MCF 10A (cell line): ENCODE data around the gene SNRNP70. TPM values are rescaled to one million over a fixed set of nuclear protein-coding genes. Genes with fewer than 3 reads are reported as not detected.

Source experiments
- BruUV-seq: library from RNA; stranded (reverse); fragments of 400-500 nt; replicated peaks from 2 replicates; lab custom pipeline; 2021; lab: Mats Ljungman, UMichigan
- CTCF ChIA-PET: fragments of 300-600 bp; sonication (Branson Sonifier 250); formaldehyde crosslinking; extraction: SDS; loops from one replicate; lab custom pipeline; 2021; ENCODE audit warnings: antibody characterized with exemption, inconsistent platforms; lab: Yijun Ruan, JAX
- POLR2A ChIA-PET: fragments of 300-600, 350-650 bp; sonication (Branson Sonifier 250); formaldehyde crosslinking; extraction: SDS; loops from one replicate; lab custom pipeline; 2020; ENCODE audit warnings: antibody characterized with exemption, inconsistent platforms; lab: Yijun Ruan, JAX
- DNase-seq: peaks from one replicate; pipeline ENCODE4 v3.0.0-alpha.2; 2018; ENCODE audit not compliant: unreplicated experiment
- H3K27ac Mint-ChIP-seq: one replicate; pipeline ENCODE4 v1.8.0; 2022; ENCODE audit warnings: mild to moderate bottlenecking, low read depth, mixed read lengths; ENCODE audit not compliant: unreplicated experiment
- H3K27me3 Mint-ChIP-seq: one replicate; pipeline ENCODE4 v1.8.0; 2022; ENCODE audit warnings: mixed read lengths; ENCODE audit not compliant: insufficient read depth, unreplicated experiment
- H3K36me3 Mint-ChIP-seq: one replicate; pipeline ENCODE4 v1.8.0; 2022; ENCODE audit warnings: mild to moderate bottlenecking, moderate library complexity, mixed read lengths; ENCODE audit not compliant: insufficient read depth, unreplicated experiment
- H3K4me1 Mint-ChIP-seq: one replicate; pipeline ENCODE4 v1.8.0; 2022; ENCODE audit warnings: mixed read lengths; ENCODE audit not compliant: insufficient read depth, unreplicated experiment
- H3K4me3 Mint-ChIP-seq: one replicate; pipeline ENCODE4 v1.8.0; 2022; ENCODE audit warnings: mild to moderate bottlenecking, moderate library complexity, mixed read lengths; ENCODE audit not compliant: unreplicated experiment
- H3K9me3 Mint-ChIP-seq: one replicate; pipeline ENCODE4 v1.8.0; 2022; ENCODE audit warnings: mixed read lengths; ENCODE audit not compliant: unreplicated experiment
- CTCF ChIP-seq: fragments of 200-600 bp; IDR thresholded peaks from one replicate; pipeline ENCODE4 v1.8.0; 2022; ENCODE audit warnings: antibody characterized with exemption, mild to moderate bottlenecking; ENCODE audit not compliant: unreplicated experiment
- intact Hi-C: fragments of 100-400 bp; cut with micrococcal nuclease; formaldehyde crosslinking; loops from 2 replicates; pipeline ENCODE4 v1.14.1; 2022
- total RNA-seq: library from RNA; stranded (reverse); gene quantifications from 2 replicates; pipeline ENCODE4 v1.2.3, GENCODE V29; 2022

The SNRNP70 gene
- total RNA-seq, 1 experiment from 2014 or later: 199 TPM

DNA sequence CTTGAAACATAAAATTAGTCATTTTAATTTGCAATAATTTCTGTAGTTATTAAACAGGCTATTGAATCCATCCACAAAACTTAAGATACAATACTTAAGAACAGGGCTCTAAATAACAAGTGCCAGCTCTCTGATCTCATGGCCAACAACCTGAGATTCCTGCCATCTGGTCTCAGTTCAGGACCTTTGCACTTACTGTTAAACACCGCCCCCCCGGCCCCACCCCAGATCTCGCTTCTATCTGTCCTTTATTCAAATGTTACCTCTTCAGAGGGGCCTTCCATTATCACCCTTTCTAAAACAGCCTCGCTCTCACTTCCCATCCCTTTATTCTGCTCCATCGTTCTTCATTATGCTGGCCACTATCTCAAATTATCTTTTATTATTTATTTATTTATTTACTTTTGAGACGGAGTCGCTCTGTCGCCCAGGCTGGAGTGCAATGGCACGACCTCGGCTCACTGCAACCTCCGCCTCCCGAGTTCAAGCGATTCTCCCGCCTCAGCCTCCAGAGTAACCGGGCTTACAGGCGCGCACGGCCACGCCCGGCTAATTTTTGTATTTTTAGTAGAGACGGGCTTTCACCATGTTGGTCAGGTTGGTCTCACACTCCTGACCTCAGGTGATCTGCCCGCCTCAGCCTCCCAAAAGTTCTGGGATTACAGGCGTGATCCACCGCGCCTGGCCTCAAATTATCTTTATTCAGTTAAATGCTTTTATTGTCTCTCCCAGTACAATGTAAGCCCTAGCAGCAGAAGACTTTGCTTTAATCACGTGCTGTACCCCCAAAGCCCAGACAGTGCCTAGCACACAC, 838 bp upstream of the SNRNP70 start:
- BruUV-seq: no TSS peak
- Mint-ChIP-seq H3K9me3 (no peaks in the 10 kb centered on the region), H3K4me3 (peak overlapping the region; percentile 97), H3K4me1 (peaks cover 17% of the 10 kb centered on the region), H3K27me3 (no peaks in the 10 kb centered on the region), H3K36me3 (peaks cover 24% of the 10 kb centered on the region), H3K27ac (peak overlapping the region; percentile 95)
- intact Hi-C loops: no loop called here
- POLR2A ChIA-PET: interaction anchor here (0.7 to 1.0 kb wide), 3 partner anchors 11 to 465 kb away, joined by 3 to 4 read pairs (median 3); partner anchors contain the start of gene SPHK2
- TF ChIP-seq CTCF: no peak
- CTCF ChIA-PET: interaction anchor here (1.4 to 2.0 kb wide), 2 partner anchors 10 to 13 kb away, joined by 4 to 8 read pairs; no protein-coding TSS in a partner anchor
- no peak for DNase-seq

GRCh38 chr19:49085868-49086232, 599 bp downstream of the SNRNP70 start:
- no peak for DNase-seq
- Mint-ChIP-seq H3K9me3 (no peaks in the 10 kb centered on the region), H3K4me1 (peaks cover 17% of the 10 kb centered on the region), H3K36me3 (peaks cover 39% of the 10 kb centered on the region), H3K27me3 (no peaks in the 10 kb centered on the region), H3K27ac (peak overlapping the region; percentile 95), H3K4me3 (peak overlapping the region; percentile 97)
- ChIA-PET CTCF (interaction anchor here (0.6 to 3.9 kb wide), 6 partner anchors 13 to 581 kb away, joined by 3 to 28 read pairs (median 4); no protein-coding TSS in a partner anchor), POLR2A (interaction anchor here (0.6 to 2.4 kb wide), 7 partner anchors 12 to 113 kb away, joined by 3 to 8 read pairs (median 5); partner anchors contain the start of genes GYS1 and LIN7B)
- intact Hi-C loops: no loop called here
- TF ChIP-seq CTCF: no peak
- BruUV-seq: no TSS peak

- Mint-ChIP-seq H3K27ac (peak overlapping the region; percentile 95), H3K36me3 (peaks cover 43% of the 10 kb centered on the region), H3K4me1 (peaks cover 17% of the 10 kb centered on the region), H3K27me3 (no peaks in the 10 kb centered on the region), H3K9me3 (no peaks in the 10 kb centered on the region), H3K4me3 (peak overlapping the region; percentile 97)
- no peak for TF ChIP-seq CTCF
- CTCF ChIA-PET: interaction anchor here (0.6 to 3.9 kb wide), 9 partner anchors 12 to 870 kb away, joined by 3 to 28 read pairs (median 3); no protein-coding TSS in a partner anchor
- POLR2A ChIA-PET: interaction anchor here (0.6 to 2.4 kb wide), 9 partner anchors 12 to 494 kb away, joined by 3 to 8 read pairs (median 4); partner anchors contain the start of genes GYS1, LIN7B and NOSIP
- BruUV-seq: no TSS peak
- intact Hi-C loops: no loop called here
- no peak for DNase-seq
These were observed 1.0 kb downstream of the SNRNP70 start for GRCh38 chr19:49086296-49086695.

DNA sequence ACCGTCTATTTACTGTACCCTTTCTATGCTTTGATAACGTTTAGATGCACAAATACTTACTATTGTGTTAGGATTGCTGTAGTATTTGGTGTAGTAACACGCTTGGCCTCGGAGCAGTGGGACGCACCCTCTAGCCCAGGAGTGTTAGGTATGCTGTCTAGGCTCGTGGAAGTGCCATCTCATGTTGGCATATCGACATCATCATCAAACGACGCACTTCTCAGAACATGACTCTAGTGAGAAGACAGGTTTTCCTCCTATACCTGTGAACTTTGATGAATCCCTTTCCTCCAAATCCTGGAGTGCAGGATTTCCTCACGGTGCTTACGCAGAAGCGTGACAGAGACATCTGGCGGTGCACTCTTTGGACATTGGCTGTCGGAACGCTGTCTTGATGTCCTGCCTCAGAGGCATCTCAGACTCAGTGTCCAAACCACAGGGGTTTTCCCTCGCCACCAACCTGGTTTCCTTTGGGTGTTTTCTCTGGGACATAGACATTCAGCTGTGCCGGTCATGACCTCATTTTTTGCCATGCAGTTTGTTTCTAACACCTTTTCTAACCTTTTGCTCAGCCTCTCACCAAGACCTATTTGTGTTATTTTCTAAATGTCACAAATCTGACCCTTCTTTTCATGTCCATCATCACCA, 6.3 kb downstream of the SNRNP70 start:
- no peak for TF ChIP-seq CTCF
- no peak overlapping the region for H3K27ac Mint-ChIP-seq
- intact Hi-C loops: no loop called here

More for the DNA sequence above, 6.3 kb downstream of the SNRNP70 start:
- POLR2A ChIA-PET: no interaction called here
- no peaks in the 10 kb centered on the region for H3K27me3 Mint-ChIP-seq
- no peak for DNase-seq
- no peaks in the 10 kb centered on the region for H3K9me3 Mint-ChIP-seq
- BruUV-seq: no TSS peak
- no peak overlapping the region for H3K4me3 Mint-ChIP-seq
- CTCF ChIA-PET: no interaction called here
- H3K4me1 Mint-ChIP-seq: peaks cover 7% of the 10 kb centered on the region
- H3K36me3 Mint-ChIP-seq: peaks cover 88% of the 10 kb centered on the region
